Activated CD4-positive, alpha-beta T cell treated with anti-CD3 and anti-CD28 coated beads for 4 hours (primary cell): Measurements from ENCODE around the gene ACSM3.
"Not testable (repeated sequence)": the region's sequence is repeated elsewhere in the genome, so short reads cannot be mapped to it uniquely, and the experiment has no call there.

Source experiments
- DNase-seq, 2 donors: peaks; one replicate each; pipeline ENCODE4 v3.0.0-alpha.2; 2020

Gene ACSM3

GRCh38 chr16:20755799-20756198, 8.0 kb upstream of the ACSM3 start:
- not testable (repeated sequence) for DNase-seq

GRCh38 chr16:20760346-20760745, 3.5 kb upstream of the ACSM3 start:
- DNase-seq: no peak

- DNase-seq: no peak
Measured at GRCh38 chr16:20761175-20761574, 2.6 kb upstream of the ACSM3 start.

GRCh38 chr16:20762404-20763123, 1.2 kb upstream of the ACSM3 start:
- no peak for DNase-seq

- not testable (repeated sequence) for DNase-seq
Measured at GRCh38 chr16:20764448-20764847, 634 bp downstream of the ACSM3 start.

- DNase-seq: no peak
Measured at GRCh38 chr16:20765732-20766131, 1.9 kb downstream of the ACSM3 start.

GRCh38 chr16:20766294-20766693, 2.5 kb downstream of the ACSM3 start:
- no peak for DNase-seq

- no peak for DNase-seq
Measured at GRCh38 chr16:20767577-20767976, 3.8 kb downstream of the ACSM3 start.

GRCh38 chr16:20768121-20768520, 4.3 kb downstream of the ACSM3 start:
- no peak for DNase-seq

GRCh38 chr16:20768818-20769217, 5.0 kb downstream of the ACSM3 start:
- no peak for DNase-seq

GRCh38 chr16:20773679-20774078, 9.9 kb downstream of the ACSM3 start:
- no peak for DNase-seq

- peak; percentile 41 to 52 for DNase-seq
Measured at GRCh38 chr16:20774703-20775362, 11.0 kb downstream of the ACSM3 start.

GRCh38 chr16:20781697-20782096, 17.9 kb downstream of the ACSM3 start:
- no peak for DNase-seq

- DNase-seq: no peak
Measured at GRCh38 chr16:20782470-20782869, 18.7 kb downstream of the ACSM3 start.

- no peak for DNase-seq
Measured at GRCh38 chr16:20784204-20784603, 20.4 kb downstream of the ACSM3 start.

GRCh38 chr16:20789130-20789529, 25.3 kb downstream of the ACSM3 start:
- DNase-seq: no peak

- no peak for DNase-seq
Measured at GRCh38 chr16:20791923-20792612, 28.3 kb downstream of the ACSM3 start.

GRCh38 chr16:20798364-20798763, 34.5 kb downstream of the ACSM3 start:
- DNase-seq: no peak

GRCh38 chr16:20799599-20799998, 35.8 kb downstream of the ACSM3 start:
- DNase-seq: no peak

GRCh38 chr16:20801278-20801677, 37.5 kb downstream of the ACSM3 start:
- DNase-seq: no peak

GRCh38 chr16:20803192-20803560, 39.4 kb downstream of the ACSM3 start:
- DNase-seq: no peak

GRCh38 chr16:20803561-20804214, 39.9 kb downstream of the ACSM3 start:
- no peak for DNase-seq

- DNase-seq: not testable (repeated sequence)
Measured at GRCh38 chr16:20805684-20806167, 41.9 kb downstream of the ACSM3 start.
